HG02973 (cell line): Measurements from ENCODE around the gene FAM153A.
"Not testable (repeated sequence)": the region's sequence is repeated elsewhere in the genome, so short reads cannot be mapped to it uniquely, and the experiment has no call there.

Source experiments
- ATAC-seq: cut with Tn5 transposase; IDR thresholded peaks from one replicate; pipeline ENCODE4 v1.9.1; 2021; ENCODE audit warnings: moderate library complexity; ENCODE audit not compliant: unreplicated experiment

The FAM153A gene

GRCh38 chr5:177782792-177783633 is at the start of gene FAM153A:
Gene FAM153A, minus strand, starts transcription at chr5:177782899.
- ATAC-seq = not testable (repeated sequence)

GRCh38 chr5:177832287-177832686 is 49.6 kb upstream of the FAM153A start:
- ATAC-seq = not testable (repeated sequence)

- ATAC-seq = not testable (repeated sequence)
Observed at GRCh38 chr5:177826073-177826472, 43.4 kb upstream of the FAM153A start.

GRCh38 chr5:177824776-177825175 is 42.1 kb upstream of the FAM153A start:
- ATAC-seq = not testable (repeated sequence)

- not testable (repeated sequence) for ATAC-seq
Observed at GRCh38 chr5:177822489-177822888, 39.8 kb upstream of the FAM153A start.

GRCh38 chr5:177819664-177820063 is 37.0 kb upstream of the FAM153A start:
- ATAC-seq = not testable (repeated sequence)

GRCh38 chr5:177812814-177813425 is 30.2 kb upstream of the FAM153A start:
- not testable (repeated sequence) for ATAC-seq

GRCh38 chr5:177812160-177812743 is 29.6 kb upstream of the FAM153A start:
- not testable (repeated sequence) for ATAC-seq

GRCh38 chr5:177809209-177809913 is 26.7 kb upstream of the FAM153A start:
- not testable (repeated sequence) for ATAC-seq

GRCh38 chr5:177808420-177808819 is 25.7 kb upstream of the FAM153A start:
- ATAC-seq = not testable (repeated sequence)

GRCh38 chr5:177807265-177807664 is 24.6 kb upstream of the FAM153A start:
- not testable (repeated sequence) for ATAC-seq

- ATAC-seq = not testable (repeated sequence)
Observed at GRCh38 chr5:177801427-177801826, 18.7 kb upstream of the FAM153A start.

GRCh38 chr5:177798237-177798840 is 15.6 kb upstream of the FAM153A start:
- not testable (repeated sequence) for ATAC-seq

GRCh38 chr5:177793272-177793671 is 10.6 kb upstream of the FAM153A start:
- ATAC-seq = not testable (repeated sequence)

GRCh38 chr5:177791649-177792048 is 8.9 kb upstream of the FAM153A start:
- ATAC-seq = not testable (repeated sequence)

- ATAC-seq = not testable (repeated sequence)
Observed at GRCh38 chr5:177782169-177782568, 530 bp downstream of the FAM153A start.

GRCh38 chr5:177771206-177771605 is 11.5 kb downstream of the FAM153A start:
- ATAC-seq = not testable (repeated sequence)

- not testable (repeated sequence) for ATAC-seq
Observed at GRCh38 chr5:177770646-177771045, 12.1 kb downstream of the FAM153A start.

GRCh38 chr5:177763737-177764508 is 18.8 kb downstream of the FAM153A start:
- not testable (repeated sequence) for ATAC-seq

- not testable (repeated sequence) for ATAC-seq
Observed at GRCh38 chr5:177760954-177761353, 21.7 kb downstream of the FAM153A start.
